Panc1 (cell line): ENCODE data around the gene NEK6. TPM values are rescaled to one million over a fixed set of nuclear protein-coding genes. Genes with fewer than 3 reads are reported as not detected.
A peak's percentile ranks its signal among the peaks of the same experiment; 100 is the strongest.

ENCODE experiments used
- ATAC-seq: fragments of 200-7000 bp; cut with Tn5 transposase; 2 replicates; pipeline ENCODE4 v1.9.1; 2020; ENCODE audit warnings: mild to moderate bottlenecking, moderate library complexity
- BruUV-seq: library from RNA; stranded (reverse); fragments of 400-500 nt; replicated peaks from 2 replicates; lab custom pipeline; 2021; lab: Mats Ljungman, UMichigan
- CTCF ChIA-PET: fragments of 300-600 bp; sonication (Branson Sonifier 250); formaldehyde crosslinking; loops from one replicate; lab custom pipeline; 2022; ENCODE audit warnings: antibody characterized with exemption; lab: Charles Lee
- POLR2A ChIA-PET: fragments of 300-600 bp; sonication (Branson Sonifier 250); formaldehyde crosslinking; loops from one replicate; lab custom pipeline; 2022; ENCODE audit warnings: antibody characterized with exemption; lab: Charles Lee
- DNase-seq: peaks from one replicate; pipeline ENCODE4 v3.0.0-alpha.2; 2010; ENCODE audit warnings: low read depth, low spot score
- H3K27ac ChIP-seq: 2 replicates; pipeline ENCODE4 v1.5.1; 2011; ENCODE audit warnings: mild to moderate bottlenecking, low read length, inconsistent platforms
- H3K27me3 ChIP-seq: fragments of 200-500 bp; sonication (Bioruptor generic); 2 replicates; pipeline ENCODE4 v1.6.0; 2014; ENCODE audit warnings: low read length, inconsistent platforms; ENCODE audit not compliant: control insufficient read depth, insufficient read depth
- H3K36me3 ChIP-seq: fragments of 200-500 bp; sonication (Bioruptor generic); 2 replicates; pipeline ENCODE4 v1.5.1; 2014; ENCODE audit warnings: inconsistent platforms, mild to moderate bottlenecking, low read length, moderate library complexity; ENCODE audit not compliant: control insufficient read depth, insufficient read depth
- H3K4me1 ChIP-seq: 2 replicates; pipeline ENCODE4 v1.5.1; 2011; ENCODE audit warnings: inconsistent platforms, mild to moderate bottlenecking, low read length, moderate library complexity; ENCODE audit not compliant: control insufficient read depth, insufficient read depth
- H3K4me3 ChIP-seq, 2 experiments: 2 replicates each; pipeline ENCODE4 v1.5.1; 2011 to 2012; ENCODE audit warnings: low read depth in 2 of 2, low read length in 2 of 2, mild to moderate bottlenecking in 2 of 2, inconsistent platforms in 1 of 2, moderate library complexity in 1 of 2
- H3K9me3 ChIP-seq: fragments of 200-500 bp; sonication (Bioruptor generic); 2 replicates; pipeline ENCODE4 v1.5.1; 2014; ENCODE audit warnings: low read depth, mild to moderate bottlenecking, inconsistent platforms, low read length, moderate library complexity; ENCODE audit not compliant: control insufficient read depth, insufficient read depth
- POLR2AphosphoS5 ChIP-seq: IDR thresholded peaks from 2 replicates; pipeline ENCODE4 v1.6.1; 2012; ENCODE audit warnings: mild to moderate bottlenecking, low read depth, low read length, moderate library complexity
- REST ChIP-seq, 2 experiments: IDR thresholded peaks; 2 replicates each; pipeline ENCODE4 v1.6.1; 2011 to 2012; ENCODE audit warnings: low read depth in 2 of 2, control low read depth in 1 of 2, low read length in 1 of 2, mild to moderate bottlenecking in 1 of 2, moderate library complexity in 1 of 2; ENCODE audit not compliant: insufficient read depth in 1 of 2
- SIN3A ChIP-seq: IDR thresholded peaks from 2 replicates; pipeline ENCODE4 v1.6.1; 2012; ENCODE audit warnings: low read depth, mild to moderate bottlenecking, low read length, moderate library complexity, borderline replicate concordance; ENCODE audit not compliant: insufficient read depth
- TCF7L2 ChIP-seq: IDR thresholded peaks from 2 replicates; pipeline ENCODE4 v1.6.1; 2011; ENCODE audit warnings: mild to moderate bottlenecking, low read depth, low read length, inconsistent platforms
- in situ Hi-C: cut with HindIII; loops from 2 replicates; pipeline ENCODE4 v1.10.0; 2016; ENCODE audit warnings: low sequenced_read_pairs, low pct_unique_long_range_greater_than_20kb
- intact Hi-C: fragments of 100-400 bp; cut with micrococcal nuclease; formaldehyde crosslinking; loops from one replicate; pipeline ENCODE4 v1.10.0; 2022; ENCODE audit not compliant: unreplicated experiment
- total RNA-seq: library from RNA; stranded (reverse); gene quantifications from one replicate; pipeline ENCODE4 v1.2.1, GENCODE V29; 2021; ENCODE audit not compliant: unreplicated experiment
- TF ChIP-seq, protein P1 (sequence below): fragments of 450-650 bp; IDR thresholded peaks from 2 replicates; pipeline ENCODE4 v1.5.1; 2017; ENCODE audit warnings: mild to moderate bottlenecking

The NEK6 gene
- total RNA-seq, 1 experiment from 2014 or later: 56.3 TPM

- peak; percentile 73 for DNase-seq
- CTCF ChIA-PET: no interaction called here
- H3K4me3 ChIP-seq: peak overlapping the region in 1 of 2 experiments; percentile 23; a peak in 2 of 4 replicates
These were observed 133.3 kb downstream of the NEK6 start for GRCh38 chr9:124390794-124391658.

DNA sequence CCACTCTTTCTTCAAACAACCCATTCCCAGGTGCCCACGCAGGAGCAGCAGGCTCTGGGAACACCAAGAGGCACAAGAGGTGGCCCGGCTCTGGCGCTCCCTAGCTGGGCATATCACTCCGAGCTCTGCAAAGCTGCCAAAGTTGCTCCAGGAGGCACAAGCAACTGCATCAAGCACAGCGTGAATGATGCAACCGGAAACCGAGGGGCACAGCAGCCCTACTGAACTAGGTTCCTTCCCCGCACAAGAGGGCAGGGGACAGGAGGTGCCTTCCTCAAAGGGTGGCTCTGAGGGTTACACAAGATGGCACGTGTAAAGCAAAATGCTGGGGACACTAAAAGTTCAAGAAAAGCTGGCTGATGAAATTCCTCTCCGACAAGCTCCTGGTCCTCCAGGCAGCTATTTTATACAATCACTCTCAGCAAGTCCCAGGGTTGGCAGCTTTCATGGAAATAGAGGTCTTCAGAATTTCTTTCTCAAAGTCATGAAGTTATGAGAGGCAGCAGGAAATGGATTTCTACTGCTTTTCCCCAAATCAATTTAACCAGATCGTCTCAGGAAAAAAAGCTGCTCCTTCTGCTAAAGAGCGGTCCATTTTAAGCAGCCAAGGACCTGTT lies 134.6 kb downstream of the NEK6 start:
- Histone ChIP-seq H3K27me3 (no peaks in the 10 kb centered on the region), H3K27ac (peak overlapping the region; percentile 97), H3K9me3 (no peaks in the 10 kb centered on the region), H3K4me3 (peak overlapping the region in 1 of 2 experiments; percentile 28; a peak in 2 of 4 replicates), H3K36me3 (no peaks in the 10 kb centered on the region; the same call in 1 of the 2 replicates), H3K4me1 (peaks cover 94% of the 10 kb centered on the region)
- intact Hi-C loops (no loop called here), in situ Hi-C loops (no loop called here)
- BruUV-seq: no TSS peak
- ChIA-PET POLR2A (interaction anchor here (0.5 kb wide), 1 partner anchor 396 kb away, joined by 3 read pairs; no protein-coding TSS in a partner anchor), CTCF (interaction anchor here (0.7 to 1.2 kb wide), 2 partner anchors 42 to 144 kb away, joined by 3 to 5 read pairs; no protein-coding TSS in a partner anchor)
- ATAC-seq (peak; percentile 47), DNase-seq (peak; percentile 62)
- TF ChIP-seq POLR2AphosphoS5: no peak
- no peak for TF ChIP-seq REST (IDR thresholded peaks at IDR 0.05; ENCODE audit: insufficient read depth in 1 of 2, low read depth in 2 of 2, low read length in 1 of 2)
- TF ChIP-seq SIN3A: no peak
- TF ChIP-seq, protein P1, sequence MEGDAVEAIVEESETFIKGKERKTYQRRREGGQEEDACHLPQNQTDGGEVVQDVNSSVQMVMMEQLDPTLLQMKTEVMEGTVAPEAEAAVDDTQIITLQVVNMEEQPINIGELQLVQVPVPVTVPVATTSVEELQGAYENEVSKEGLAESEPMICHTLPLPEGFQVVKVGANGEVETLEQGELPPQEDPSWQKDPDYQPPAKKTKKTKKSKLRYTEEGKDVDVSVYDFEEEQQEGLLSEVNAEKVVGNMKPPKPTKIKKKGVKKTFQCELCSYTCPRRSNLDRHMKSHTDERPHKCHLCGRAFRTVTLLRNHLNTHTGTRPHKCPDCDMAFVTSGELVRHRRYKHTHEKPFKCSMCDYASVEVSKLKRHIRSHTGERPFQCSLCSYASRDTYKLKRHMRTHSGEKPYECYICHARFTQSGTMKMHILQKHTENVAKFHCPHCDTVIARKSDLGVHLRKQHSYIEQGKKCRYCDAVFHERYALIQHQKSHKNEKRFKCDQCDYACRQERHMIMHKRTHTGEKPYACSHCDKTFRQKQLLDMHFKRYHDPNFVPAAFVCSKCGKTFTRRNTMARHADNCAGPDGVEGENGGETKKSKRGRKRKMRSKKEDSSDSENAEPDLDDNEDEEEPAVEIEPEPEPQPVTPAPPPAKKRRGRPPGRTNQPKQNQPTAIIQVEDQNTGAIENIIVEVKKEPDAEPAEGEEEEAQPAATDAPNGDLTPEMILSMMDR: no peak

More at GRCh38 chr9:124390794-124391658, 133.3 kb downstream of the NEK6 start:
- Histone ChIP-seq H3K9me3 (no peaks in the 10 kb centered on the region), H3K4me1 (peaks cover 90% of the 10 kb centered on the region), H3K27ac (peak overlapping the region; percentile 97), H3K36me3 (no peaks in the 10 kb centered on the region), H3K27me3 (no peaks in the 10 kb centered on the region)
- in situ Hi-C loops: no loop called here
- BruUV-seq: no TSS peak
- TF ChIP-seq, protein P1: no peak
- no peak for TF ChIP-seq REST (IDR thresholded peaks at IDR 0.05; ENCODE audit: insufficient read depth in 1 of 2, low read depth in 2 of 2, low read length in 1 of 2)
- TF ChIP-seq SIN3A: peak; percentile 47; the same call in 1 of the 2 replicates
- TF ChIP-seq POLR2AphosphoS5: peak; percentile 63; the same call in 1 of the 2 replicates
- TF ChIP-seq TCF7L2: no peak
- POLR2A ChIA-PET: no interaction called here
- peak; percentile 61 for ATAC-seq
- intact Hi-C loops: no loop called here
